NT2/D1 (cell line): ENCODE measurements around the gene GPAT3.

Experiments
- SUZ12 ChIP-seq: IDR thresholded peaks from 2 replicates; pipeline ENCODE4 v1.6.1; 2011; ENCODE audit not compliant: insufficient read length, insufficient read depth; ENCODE audit errors: extremely low read depth
- YY1 ChIP-seq: IDR thresholded peaks from 2 replicates; pipeline ENCODE4 v1.6.1; 2011; ENCODE audit not compliant: insufficient read length, insufficient read depth
- ZNF274 ChIP-seq: IDR thresholded peaks from 2 replicates; pipeline ENCODE4 v1.6.1; 2011; ENCODE audit warnings: mild to moderate bottlenecking, low read depth, low read length

DNA sequence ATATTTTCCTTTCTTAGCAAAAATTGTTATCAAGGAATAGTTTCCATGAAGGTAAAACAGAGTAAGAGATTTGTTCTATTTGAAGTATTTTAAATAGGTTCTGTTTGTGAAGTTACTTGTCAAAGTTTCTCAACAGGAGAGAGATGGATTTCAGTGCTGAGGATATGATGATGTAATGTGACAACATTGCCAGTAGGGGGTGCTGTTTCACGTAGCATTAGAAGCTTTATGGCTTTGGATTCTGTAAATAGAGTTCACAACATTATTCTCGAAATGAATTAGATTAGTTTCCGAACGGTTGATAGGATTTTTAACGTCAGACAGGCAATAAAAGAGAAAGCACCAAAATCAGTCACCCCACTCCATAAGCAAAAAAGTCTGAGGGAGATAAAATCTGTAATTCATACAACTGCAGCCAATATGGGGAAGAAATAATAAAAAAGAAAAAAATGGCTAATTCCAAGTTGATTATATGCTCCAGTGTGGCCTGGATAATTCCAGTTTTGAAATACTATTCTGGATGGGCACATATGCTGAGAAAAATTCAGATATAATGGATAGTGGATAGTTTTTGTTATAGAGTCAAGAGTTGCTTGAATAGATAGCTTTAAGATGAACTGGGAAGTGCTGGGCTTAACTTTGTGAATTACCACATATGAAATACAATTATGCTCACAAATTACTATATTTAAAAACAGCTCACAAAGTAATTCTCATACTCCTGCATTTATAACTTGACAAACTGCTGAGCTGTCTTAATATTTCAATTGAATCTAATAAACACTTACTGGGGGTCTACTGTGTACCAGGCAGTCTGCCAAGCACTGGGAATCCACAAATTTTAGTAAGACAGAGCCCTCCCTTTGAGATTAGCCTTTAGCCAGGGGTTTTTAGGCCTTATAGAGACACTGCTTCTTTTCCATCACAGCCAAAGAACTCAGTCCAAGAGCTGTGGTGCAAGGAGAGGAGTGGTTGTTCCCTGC is 109.1 kb downstream of the GPAT3 start:
- no peak for TF ChIP-seq ZNF274
- no peak for TF ChIP-seq YY1
- no peak for TF ChIP-seq SUZ12
